ENCODE data around the gene PYROXD2.

Gene PYROXD2

GRCh38 chr10:98414932-98415730 is at the start of gene PYROXD2:
PYROXD2 (minus strand) TSS chr10:98415182; CDS start chr10:98415135, 47 bp downstream.
- TF ChIP-seq ZBTB7A (IDR thresholded peaks at IDR 0.05; ENCODE audit: low read depth) (no peak), TEAD4 (IDR thresholded peaks at IDR 0.05) (peak; percentile 89), CREB1 (IDR thresholded peaks at IDR 0.05; ENCODE audit: low read depth) (no peak), YY1 (IDR thresholded peaks at IDR 0.05; ENCODE audit: low read depth) (peak; percentile 93), NFIC (IDR thresholded peaks at IDR 0.05) (peak; percentile 100), REST (IDR thresholded peaks at IDR 0.05; ENCODE audit: low read depth) (no peak), TAF1 (IDR thresholded peaks at IDR 0.05; ENCODE audit: low read depth) (peak; percentile 89)
- TF ChIP-seq, protein P1, sequence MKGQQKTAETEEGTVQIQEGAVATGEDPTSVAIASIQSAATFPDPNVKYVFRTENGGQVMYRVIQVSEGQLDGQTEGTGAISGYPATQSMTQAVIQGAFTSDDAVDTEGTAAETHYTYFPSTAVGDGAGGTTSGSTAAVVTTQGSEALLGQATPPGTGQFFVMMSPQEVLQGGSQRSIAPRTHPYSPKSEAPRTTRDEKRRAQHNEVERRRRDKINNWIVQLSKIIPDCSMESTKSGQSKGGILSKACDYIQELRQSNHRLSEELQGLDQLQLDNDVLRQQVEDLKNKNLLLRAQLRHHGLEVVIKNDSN (IDR thresholded peaks at IDR 0.05) = peak; percentile 59; the same call in 1 of the 2 replicates
- TF ChIP-seq, protein P2, sequence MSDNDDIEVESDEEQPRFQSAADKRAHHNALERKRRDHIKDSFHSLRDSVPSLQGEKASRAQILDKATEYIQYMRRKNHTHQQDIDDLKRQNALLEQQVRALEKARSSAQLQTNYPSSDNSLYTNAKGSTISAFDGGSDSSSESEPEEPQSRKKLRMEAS (IDR thresholded peaks at IDR 0.05) = peak; percentile 85

DNA sequence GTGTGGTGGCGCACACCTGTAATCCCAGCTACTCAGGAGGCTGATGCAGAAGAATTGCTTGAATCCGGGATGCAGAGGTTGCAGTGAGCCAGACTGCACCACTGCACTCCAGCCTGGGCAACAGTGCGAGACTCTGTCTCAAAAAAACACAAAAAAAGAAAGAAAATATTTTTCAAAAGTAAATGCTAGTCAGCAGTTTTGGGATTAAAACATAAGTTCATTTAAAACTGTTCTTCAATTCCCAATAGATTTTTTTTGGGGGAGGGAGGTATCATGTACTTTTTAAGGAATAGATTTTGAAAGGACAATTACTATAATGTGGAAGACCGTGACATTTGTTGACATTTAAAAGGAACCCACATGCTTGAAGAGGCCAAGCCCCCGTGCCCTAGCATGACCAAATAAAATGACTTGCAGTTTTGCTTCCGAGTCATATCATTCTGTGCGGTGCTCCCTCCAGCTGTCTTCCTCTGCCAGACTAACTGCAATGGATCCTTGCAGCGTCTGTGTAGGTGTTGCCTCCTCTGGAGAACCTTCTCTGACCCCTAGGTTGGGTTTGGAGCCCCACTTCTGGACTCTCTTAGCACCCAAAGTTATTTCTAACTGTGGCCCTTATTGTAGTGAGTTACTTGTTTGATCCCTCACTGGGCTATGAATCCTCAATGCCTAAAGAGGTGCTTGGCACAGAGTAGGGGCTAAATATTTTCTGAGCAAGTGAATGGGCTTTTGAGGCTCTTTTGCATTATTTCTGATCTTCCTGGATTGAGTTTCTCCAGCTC is 49.2 kb upstream of the PYROXD2 start:
- TF ChIP-seq FOXM1 (IDR thresholded peaks at IDR 0.05; ENCODE audit: borderline replicate concordance, low read depth) (no peak), EP300 (IDR thresholded peaks at IDR 0.05; ENCODE audit: borderline replicate concordance) (no peak), ZBTB7A (IDR thresholded peaks at IDR 0.05; ENCODE audit: low read depth) (no peak), TCF12 (IDR thresholded peaks at IDR 0.05; ENCODE audit: low read depth) (no peak), EGR1 (IDR thresholded peaks at IDR 0.05) (no peak), NFIC (IDR thresholded peaks at IDR 0.05) (no peak), YY1 (IDR thresholded peaks at IDR 0.05; ENCODE audit: low read depth) (no peak)
- TF ChIP-seq, protein P1 (IDR thresholded peaks at IDR 0.05) = no peak
- TF ChIP-seq, protein P2 (IDR thresholded peaks at IDR 0.05) = no peak

- TF ChIP-seq TAF1 (IDR thresholded peaks at IDR 0.05; ENCODE audit: low read depth) (no peak), TCF12 (IDR thresholded peaks at IDR 0.05; ENCODE audit: low read depth) (no peak), ZBTB7A (IDR thresholded peaks at IDR 0.05; ENCODE audit: low read depth) (no peak), YY1 (IDR thresholded peaks at IDR 0.05; ENCODE audit: low read depth) (no peak), CEBPB (IDR thresholded peaks at IDR 0.05) (no peak)
- TF ChIP-seq, protein P2 (IDR thresholded peaks at IDR 0.05) = no peak
These were observed 48.0 kb upstream of the PYROXD2 start for GRCh38 chr10:98463016-98463415.

GRCh38 chr10:98461500-98461842 is 46.5 kb upstream of the PYROXD2 start:
- TF ChIP-seq, protein P2 (IDR thresholded peaks at IDR 0.05) = no peak
- TF ChIP-seq EP300 (IDR thresholded peaks at IDR 0.05; ENCODE audit: borderline replicate concordance) = no peak
- TF ChIP-seq CEBPB (IDR thresholded peaks at IDR 0.05) = no peak
- TF ChIP-seq TEAD4 (IDR thresholded peaks at IDR 0.05) = no peak
- TF ChIP-seq, protein P1 (IDR thresholded peaks at IDR 0.05) = no peak
- no peak for TF ChIP-seq FOXM1 (IDR thresholded peaks at IDR 0.05; ENCODE audit: borderline replicate concordance, low read depth)
- no peak for TF ChIP-seq ZBTB7A (IDR thresholded peaks at IDR 0.05; ENCODE audit: low read depth)
- TF ChIP-seq NFIC (IDR thresholded peaks at IDR 0.05) = no peak
- no peak for TF ChIP-seq YY1 (IDR thresholded peaks at IDR 0.05; ENCODE audit: low read depth)
- TF ChIP-seq TAF1 (IDR thresholded peaks at IDR 0.05; ENCODE audit: low read depth) = no peak
- TF ChIP-seq TCF12 (IDR thresholded peaks at IDR 0.05; ENCODE audit: low read depth) = no peak
- TF ChIP-seq CREB1 (IDR thresholded peaks at IDR 0.05; ENCODE audit: low read depth) = no peak
- TF ChIP-seq REST (IDR thresholded peaks at IDR 0.05; ENCODE audit: low read depth) = no peak
- TF ChIP-seq RAD21 (IDR thresholded peaks at IDR 0.05; ENCODE audit: low read depth) = no peak
- no peak for TF ChIP-seq EGR1 (IDR thresholded peaks at IDR 0.05)
